ENCODE measurements around the gene FAS.

DNA sequence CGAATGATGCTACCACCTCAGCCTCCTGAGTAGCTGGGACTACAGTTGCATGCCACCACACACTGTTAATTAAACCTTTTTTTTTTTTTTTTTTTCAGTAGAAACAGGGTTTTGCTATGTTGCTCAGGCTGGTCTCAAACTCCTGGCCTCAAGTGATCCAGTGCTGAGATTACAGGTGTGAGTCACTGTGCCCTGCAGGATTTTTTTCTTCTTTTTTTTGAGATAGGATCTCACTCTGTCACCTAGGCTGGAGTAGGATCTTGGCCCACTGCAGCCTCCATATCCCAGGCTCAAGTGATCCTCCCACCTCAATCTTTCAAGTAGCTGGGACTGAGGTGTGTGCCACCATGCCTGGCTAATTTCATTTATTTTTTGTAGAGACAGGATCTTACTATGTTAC, 44.4 kb upstream of the FAS start:
- TF ChIP-seq, protein P1, sequence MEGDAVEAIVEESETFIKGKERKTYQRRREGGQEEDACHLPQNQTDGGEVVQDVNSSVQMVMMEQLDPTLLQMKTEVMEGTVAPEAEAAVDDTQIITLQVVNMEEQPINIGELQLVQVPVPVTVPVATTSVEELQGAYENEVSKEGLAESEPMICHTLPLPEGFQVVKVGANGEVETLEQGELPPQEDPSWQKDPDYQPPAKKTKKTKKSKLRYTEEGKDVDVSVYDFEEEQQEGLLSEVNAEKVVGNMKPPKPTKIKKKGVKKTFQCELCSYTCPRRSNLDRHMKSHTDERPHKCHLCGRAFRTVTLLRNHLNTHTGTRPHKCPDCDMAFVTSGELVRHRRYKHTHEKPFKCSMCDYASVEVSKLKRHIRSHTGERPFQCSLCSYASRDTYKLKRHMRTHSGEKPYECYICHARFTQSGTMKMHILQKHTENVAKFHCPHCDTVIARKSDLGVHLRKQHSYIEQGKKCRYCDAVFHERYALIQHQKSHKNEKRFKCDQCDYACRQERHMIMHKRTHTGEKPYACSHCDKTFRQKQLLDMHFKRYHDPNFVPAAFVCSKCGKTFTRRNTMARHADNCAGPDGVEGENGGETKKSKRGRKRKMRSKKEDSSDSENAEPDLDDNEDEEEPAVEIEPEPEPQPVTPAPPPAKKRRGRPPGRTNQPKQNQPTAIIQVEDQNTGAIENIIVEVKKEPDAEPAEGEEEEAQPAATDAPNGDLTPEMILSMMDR (conservative IDR thresholded peaks at IDR 0.05; ENCODE audit: low read length): no peak
- TF ChIP-seq EZH2phosphoT487 (IDR thresholded peaks at IDR 0.05; ENCODE audit: borderline replicate concordance, low read depth, low read length): no peak
